Erythroblast (primary cell): Measurements from ENCODE around the gene ETS1.

Experiments
- DNase-seq, 2 experiments: peaks; one replicate each; lab custom pipeline; 2025; lab: John Stamatoyannopoulos, UW
- GATA1 ChIP-seq: IDR thresholded peaks from 2 replicates; pipeline ENCODE4 v1.6.1; 2011; ENCODE audit warnings: low read depth, mild to moderate bottlenecking, control low read depth, low read length, moderate library complexity
- POLR2A ChIP-seq: IDR thresholded peaks from 2 replicates; pipeline ENCODE4 v1.6.1; 2011; ENCODE audit warnings: mild to moderate bottlenecking, low read length

ETS1 gene

GRCh38 chr11:128555606-128556005, 31.8 kb downstream of the ETS1 start:
- no peak for DNase-seq
- TF ChIP-seq POLR2A (no peak), GATA1 (no peak)

- TF ChIP-seq GATA1 (no peak), POLR2A (no peak)
- no peak for DNase-seq
Measured at GRCh38 chr11:128553662-128554362, 33.5 kb downstream of the ETS1 start.

- TF ChIP-seq GATA1 (no peak), POLR2A (no peak)
- no peak for DNase-seq
Measured at GRCh38 chr11:128552783-128553661, 34.3 kb downstream of the ETS1 start.

GRCh38 chr11:128551611-128552335, 35.6 kb downstream of the ETS1 start:
- TF ChIP-seq GATA1, result no peak
- no peak for TF ChIP-seq POLR2A
- no peak for DNase-seq

DNA sequence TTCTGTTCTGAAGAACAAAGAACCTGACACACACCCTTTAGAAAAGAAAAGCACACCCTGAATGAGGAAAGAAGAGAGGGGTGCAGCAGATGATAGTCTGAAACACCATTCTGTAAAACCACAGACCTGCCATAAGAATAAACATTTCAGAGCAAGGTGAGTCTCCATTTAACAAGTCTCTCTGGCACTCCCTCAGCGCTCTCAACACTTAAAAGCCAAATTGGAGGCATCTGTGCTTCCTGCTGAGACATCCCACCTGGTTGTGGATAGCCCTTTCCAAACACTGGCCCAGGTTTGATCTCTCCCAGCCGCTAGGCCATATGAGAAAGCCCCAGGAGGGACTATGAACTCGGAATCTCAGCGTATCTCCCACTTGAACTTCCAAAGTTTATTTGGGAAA, 36.3 kb downstream of the ETS1 start:
- no peak for DNase-seq
- TF ChIP-seq POLR2A (no peak), GATA1 (no peak)

DNA sequence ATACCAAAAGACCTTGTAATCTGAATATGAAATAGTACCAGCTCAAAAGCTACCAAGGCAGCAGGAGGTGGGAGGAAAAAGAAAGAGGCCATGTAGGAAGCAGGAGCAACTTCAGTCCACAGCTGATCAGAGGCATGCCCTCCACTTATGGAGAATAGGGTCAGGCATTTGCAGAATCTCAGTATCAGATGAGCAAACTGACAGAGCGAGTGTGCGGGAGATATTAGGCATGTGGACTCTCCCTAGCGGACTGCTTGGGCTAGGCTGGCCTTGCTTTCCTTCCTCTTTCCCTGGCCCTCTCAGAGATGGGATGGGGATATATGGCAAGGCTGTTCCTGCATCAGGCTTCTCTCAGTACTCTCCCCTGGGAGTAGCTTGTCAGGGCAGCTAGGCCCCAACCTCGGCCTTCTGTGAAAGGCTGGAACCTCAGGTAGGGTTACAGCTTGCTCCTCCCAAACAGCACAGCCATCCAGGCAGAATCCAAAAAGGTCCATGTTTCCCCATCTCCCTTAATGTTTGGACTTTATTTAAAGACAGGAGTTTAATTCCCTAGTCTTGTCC, 37.0 kb downstream of the ETS1 start:
- TF ChIP-seq POLR2A (no peak), GATA1 (no peak)
- no peak for DNase-seq

DNA sequence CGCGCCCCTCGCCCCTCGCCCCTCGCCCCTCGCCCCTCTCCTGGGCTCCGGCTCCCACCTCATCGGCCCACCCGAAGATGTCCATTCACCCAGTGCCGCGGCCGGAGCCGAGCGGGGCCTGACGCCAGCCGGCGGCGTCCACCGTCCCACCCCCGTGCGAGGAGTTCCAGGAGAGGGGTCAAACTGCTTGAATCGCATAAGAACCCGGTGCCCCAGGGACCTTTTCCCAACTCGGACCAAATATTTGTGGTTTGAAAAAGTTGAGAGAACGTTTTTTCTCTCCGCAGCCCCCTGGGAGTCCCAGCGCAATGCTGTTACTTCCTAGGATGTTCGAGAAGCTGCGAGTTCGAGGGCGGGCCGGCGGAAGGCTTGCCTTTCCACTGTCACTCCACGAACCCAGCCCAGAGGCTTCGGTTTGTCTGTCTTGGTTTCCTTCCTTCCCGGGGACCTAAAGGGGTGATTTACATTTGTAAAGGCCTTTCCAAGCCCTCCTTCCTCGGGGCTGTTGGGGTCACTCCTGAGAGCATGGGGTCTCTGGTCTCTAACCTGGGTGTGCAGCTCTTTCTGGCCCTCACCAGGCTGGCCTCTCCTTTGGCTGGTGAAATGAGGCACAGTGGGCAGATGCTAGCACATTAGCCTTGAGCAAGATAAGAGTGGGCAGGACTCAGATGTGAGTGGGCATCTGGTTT, 38.0 kb downstream of the ETS1 start:
- DNase-seq, result no peak
- TF ChIP-seq POLR2A (no peak), GATA1 (no peak)

GRCh38 chr11:128548649-128549255, 38.6 kb downstream of the ETS1 start:
- no peak for DNase-seq
- TF ChIP-seq GATA1 (no peak), POLR2A (no peak)

DNA sequence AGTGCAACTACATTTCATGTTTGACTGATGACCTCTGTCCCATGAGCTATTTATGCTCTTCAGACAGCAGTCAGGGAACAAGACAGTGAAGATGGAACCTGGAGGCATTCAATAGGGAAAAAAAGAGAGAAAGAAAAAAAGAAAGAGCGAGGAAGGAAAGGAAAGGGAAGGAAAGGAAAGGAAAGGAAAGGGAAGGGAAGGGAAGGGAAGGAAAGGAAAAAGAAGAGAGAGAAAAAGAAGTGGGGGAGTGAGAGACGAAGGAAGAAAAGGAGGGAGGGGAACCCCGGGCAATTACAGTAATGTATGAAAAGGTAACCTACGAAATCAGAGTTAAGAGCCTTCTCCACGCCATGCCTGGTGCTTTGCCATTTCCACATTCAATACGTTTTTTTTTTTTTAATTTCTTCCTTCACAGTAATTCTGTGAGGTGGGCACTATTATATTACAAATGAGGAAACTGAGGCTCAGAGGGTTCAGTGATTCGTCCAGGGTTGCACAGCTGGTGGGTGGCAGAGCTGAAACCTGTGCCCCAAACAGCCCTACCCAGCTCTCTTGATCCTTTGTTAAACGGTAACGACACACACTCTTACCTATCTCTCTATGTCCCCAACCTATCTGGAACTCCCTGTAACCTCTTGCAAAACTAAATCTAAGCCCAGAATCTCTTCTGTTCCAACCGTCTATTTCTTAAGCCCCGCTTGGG, 39.3 kb downstream of the ETS1 start:
- DNase-seq, result no peak
- no peak for TF ChIP-seq POLR2A
- no peak for TF ChIP-seq GATA1

- no peak for DNase-seq
- TF ChIP-seq POLR2A (no peak), GATA1 (no peak)
Measured at GRCh38 chr11:128546916-128547315, 40.4 kb downstream of the ETS1 start.

GRCh38 chr11:128544471-128545051, 42.8 kb downstream of the ETS1 start:
- no peak for DNase-seq
- TF ChIP-seq GATA1 (no peak), POLR2A (no peak)

- TF ChIP-seq POLR2A (no peak), GATA1 (no peak)
- no peak for DNase-seq
Measured at GRCh38 chr11:128540469-128540868, 46.9 kb downstream of the ETS1 start.
